ENCODE data around the gene ARHGAP28.
"Not testable (repeated sequence)": the region's sequence is repeated elsewhere in the genome, so short reads cannot be mapped to it uniquely, and the experiment has no call there.

The ARHGAP28 gene

GRCh38 chr18:6820314-6820713 is 90.8 kb downstream of the ARHGAP28 start:
- no peak for DNase-seq (ENCODE audit: low spot score)

GRCh38 chr18:6821356-6821755 is 91.8 kb downstream of the ARHGAP28 start:
- no peak for DNase-seq (ENCODE audit: low spot score)

GRCh38 chr18:6827161-6827560 is 97.6 kb downstream of the ARHGAP28 start:
- DNase-seq (ENCODE audit: low spot score) = not testable (repeated sequence)

- not testable (repeated sequence) for DNase-seq (ENCODE audit: low spot score)
Observed at GRCh38 chr18:6827566-6827965, 98.0 kb downstream of the ARHGAP28 start.

GRCh38 chr18:6830916-6831315 is 101.4 kb downstream of the ARHGAP28 start:
- DNase-seq (ENCODE audit: low spot score) = no peak

GRCh38 chr18:6835345-6835744 is 105.8 kb downstream of the ARHGAP28 start:
- no peak for DNase-seq (ENCODE audit: low spot score)

GRCh38 chr18:6836331-6836730 is 106.8 kb downstream of the ARHGAP28 start:
- no peak for DNase-seq (ENCODE audit: low spot score)

GRCh38 chr18:6837904-6838303 is 108.4 kb downstream of the ARHGAP28 start:
- no peak for DNase-seq (ENCODE audit: low spot score)

- DNase-seq (ENCODE audit: low spot score) = no peak
Observed at GRCh38 chr18:6842081-6842480, 112.6 kb downstream of the ARHGAP28 start.

GRCh38 chr18:6843308-6843707 is 113.8 kb downstream of the ARHGAP28 start:
- no peak for DNase-seq (ENCODE audit: low spot score)

GRCh38 chr18:6845521-6845920 is 116.0 kb downstream of the ARHGAP28 start:
- not testable (repeated sequence) for DNase-seq (ENCODE audit: low spot score)

GRCh38 chr18:6850396-6850795 is 120.9 kb downstream of the ARHGAP28 start:
- no peak for DNase-seq (ENCODE audit: low spot score)

GRCh38 chr18:6851480-6851879 is 122.0 kb downstream of the ARHGAP28 start:
- DNase-seq (ENCODE audit: low spot score) = no peak

GRCh38 chr18:6854811-6855210 is 125.3 kb downstream of the ARHGAP28 start:
- no peak for DNase-seq (ENCODE audit: low spot score)

GRCh38 chr18:6855767-6856166 is 126.3 kb downstream of the ARHGAP28 start:
- DNase-seq (ENCODE audit: low spot score) = no peak

GRCh38 chr18:6857300-6857699 is 127.8 kb downstream of the ARHGAP28 start:
- no peak for DNase-seq (ENCODE audit: low spot score)

GRCh38 chr18:6859676-6860422 is 130.3 kb downstream of the ARHGAP28 start:
- DNase-seq (ENCODE audit: low spot score) = no peak

GRCh38 chr18:6860804-6861448 is 131.4 kb downstream of the ARHGAP28 start:
- DNase-seq (ENCODE audit: low spot score) = no peak

- no peak for DNase-seq (ENCODE audit: low spot score)
Observed at GRCh38 chr18:6865251-6865650, 135.7 kb downstream of the ARHGAP28 start.

GRCh38 chr18:6866552-6867085 is 137.1 kb downstream of the ARHGAP28 start:
- no peak for DNase-seq (ENCODE audit: low spot score)

GRCh38 chr18:6868033-6868432 is 138.5 kb downstream of the ARHGAP28 start:
- DNase-seq (ENCODE audit: low spot score) = no peak

GRCh38 chr18:6871566-6871965 is 142.1 kb downstream of the ARHGAP28 start:
- DNase-seq (ENCODE audit: low spot score) = no peak

- DNase-seq (ENCODE audit: low spot score) = no peak
Observed at GRCh38 chr18:6873040-6873751, 143.7 kb downstream of the ARHGAP28 start.

All from AG08395 (cell line).